GM23338 (cell line): ENCODE data around the gene P4HTM. TPM values are rescaled to one million over a fixed set of nuclear protein-coding genes. Genes with fewer than 3 reads are reported as not detected.

Experiments used
- ATAC-seq: fragments of 200-7000 bp; cut with Tn5 transposase; 3 replicates; pipeline ENCODE4 v1.9.1; 2020
- DNase-seq: peaks from one replicate; pipeline ENCODE4 v3.0.0-alpha.2; 2015; ENCODE audit warnings: low spot score
- H2AFZ ChIP-seq: fragments of 200-600 bp; sonication (generic); 2 replicates; pipeline ENCODE4 v1.8.0; 2016; ENCODE audit warnings: antibody characterized with exemption, mild to moderate bottlenecking, moderate library complexity
- H3F3A ChIP-seq: fragments of 200-600 bp; sonication (generic); replicated peaks from 2 replicates; pipeline ENCODE4 v1.8.0; 2017; ENCODE audit warnings: antibody characterized with exemption, mixed run types, low read depth
- H3K27ac ChIP-seq: fragments of 200-600 bp; sonication (generic); 2 replicates; pipeline ENCODE4 v1.6.1; 2016; ENCODE audit warnings: low read depth
- H3K27me3 ChIP-seq: fragments of 200-600 bp; sonication (generic); 2 replicates; pipeline ENCODE4 v1.8.0; 2016; ENCODE audit warnings: mild to moderate bottlenecking, mixed run types, moderate library complexity; ENCODE audit not compliant: insufficient read depth
- H3K36me3 ChIP-seq: fragments of 200-600 bp; sonication (generic); 2 replicates; pipeline ENCODE4 v1.8.0; 2016; ENCODE audit warnings: mild to moderate bottlenecking; ENCODE audit not compliant: insufficient read depth
- H3K4me1 ChIP-seq: fragments of 200-600 bp; sonication (generic); 2 replicates; pipeline ENCODE4 v1.8.0; 2016; ENCODE audit warnings: mild to moderate bottlenecking, moderate library complexity; ENCODE audit not compliant: insufficient read depth
- H3K4me2 ChIP-seq: fragments of 200-600 bp; sonication (generic); 2 replicates; pipeline ENCODE4 v1.7.1; 2017; ENCODE audit warnings: mixed run types
- H3K4me3 ChIP-seq: fragments of 200-600 bp; sonication (generic); 2 replicates; pipeline ENCODE4 v1.6.1; 2016; ENCODE audit warnings: mixed run types
- H3K79me2 ChIP-seq: fragments of 200-600 bp; sonication (generic); replicated peaks from 2 replicates; pipeline ENCODE4 v1.8.0; 2017; ENCODE audit warnings: mild to moderate bottlenecking; ENCODE audit not compliant: insufficient read depth
- H3K9me2 ChIP-seq: fragments of 200-600 bp; sonication (generic); 2 replicates; pipeline ENCODE4 v1.8.0; 2017; ENCODE audit not compliant: insufficient read depth
- H4K20me1 ChIP-seq: fragments of 200-600 bp; sonication (generic); replicated peaks from 2 replicates; pipeline ENCODE4 v1.8.0; 2017; ENCODE audit warnings: mild to moderate bottlenecking; ENCODE audit not compliant: insufficient read depth
- H3K27ac Mint-ChIP-seq: 2 replicates; pipeline ENCODE4 v1.8.0; 2020; ENCODE audit warnings: inconsistent platforms, mild to moderate bottlenecking, moderate library complexity, mixed read lengths
- H3K27me3 Mint-ChIP-seq: 3 replicates; pipeline ENCODE4 v1.8.0; 2022; ENCODE audit warnings: low read depth, mild to moderate bottlenecking, moderate library complexity, mixed read lengths, inconsistent platforms; ENCODE audit not compliant: insufficient read depth, poor library complexity
- H3K36me3 Mint-ChIP-seq: 3 replicates; pipeline ENCODE4 v1.8.0; 2021; ENCODE audit warnings: low read depth, mild to moderate bottlenecking, inconsistent platforms, moderate library complexity, mixed read lengths
- H3K4me1 Mint-ChIP-seq: 3 replicates; pipeline ENCODE4 v1.8.0; 2020; ENCODE audit warnings: mild to moderate bottlenecking, inconsistent platforms, mixed read lengths
- H3K4me3 Mint-ChIP-seq: 3 replicates; pipeline ENCODE4 v1.8.0; 2021; ENCODE audit warnings: moderate library complexity, mild to moderate bottlenecking, inconsistent platforms, mixed read lengths
- H3K9me3 Mint-ChIP-seq: 3 replicates; pipeline ENCODE4 v1.8.0; 2020; ENCODE audit warnings: moderate library complexity, mild to moderate bottlenecking, inconsistent platforms, mixed read lengths
- CTCF ChIP-seq, 2 experiments: fragments of 200-600 bp in 1 of 2; sonication (generic) in 1 of 2; conservative IDR thresholded peaks; 2 replicates each; pipeline versions ENCODE4 v1.5.1 to v1.6.1; 2016 to 2017; ENCODE audit warnings: antibody characterized with exemption in 2 of 2, low read depth in 2 of 2, mild to moderate bottlenecking in 2 of 2, moderate library complexity in 1 of 2
- EZH2 ChIP-seq: fragments of 200-600 bp; sonication (generic); IDR thresholded peaks from one replicate; pipeline ENCODE4 v1.8.0; 2017; ENCODE audit warnings: antibody characterized with exemption, mild to moderate bottlenecking, low read depth; ENCODE audit not compliant: unreplicated experiment
- REST ChIP-seq: IDR thresholded peaks from one replicate; pipeline ENCODE4 v1.6.1; 2018; ENCODE audit warnings: antibody characterized with exemption; ENCODE audit not compliant: unreplicated experiment
- STAT1 ChIP-seq: IDR thresholded peaks from one replicate; pipeline ENCODE4 v1.6.1; 2016; ENCODE audit warnings: antibody characterized with exemption; ENCODE audit not compliant: unreplicated experiment
- polyA plus RNA-seq: library from polyadenylated mRNA; unstranded; fragments of >200 nt; fragmentation: Nextera tagmentation; extraction: Ambion mirVana; gene quantifications from 2 replicates; pipeline ENCODE4 v1.2.1, GENCODE V29; 2016
- total RNA-seq: library from RNA; depleted of rRNA; stranded (reverse); fragments of >200 nt; shearing (Covaris generic); gene quantifications from 2 replicates; pipeline ENCODE4 v1.2.3, GENCODE V29; 2014
- TF ChIP-seq, protein P1 (sequence below): fragments of 250-450 bp; sonication (Bioruptor Pico); IDR thresholded peaks from 2 replicates; pipeline ENCODE4 v1.5.0; 2020; ENCODE audit warnings: mild to moderate bottlenecking, moderate library complexity

P4HTM gene
- total and polyA plus RNA-seq, 2 experiments from 2014 or later = 15.9 to 28.7 TPM

DNA sequence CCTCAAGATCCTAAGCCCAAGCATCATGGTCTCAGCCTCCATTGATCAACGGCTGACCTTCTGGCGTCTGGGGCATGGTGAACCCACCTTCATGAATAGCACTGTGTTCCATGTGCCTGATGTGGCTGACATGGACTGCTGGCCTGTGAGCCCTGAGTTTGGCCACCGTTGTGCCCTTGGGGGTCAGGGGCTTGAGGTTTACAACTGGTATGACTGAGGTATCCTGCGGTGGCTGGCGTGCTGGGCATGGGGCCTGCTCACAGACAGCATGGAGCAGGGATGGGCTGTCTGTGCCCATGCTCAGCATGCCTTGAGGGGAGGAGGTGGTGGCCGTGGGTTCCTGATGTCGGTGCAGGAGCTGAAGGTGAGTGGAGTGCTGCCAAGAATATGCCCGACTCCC lies 25.0 kb downstream of the P4HTM start:
- H3F3A ChIP-seq = peaks cover 35% of the 10 kb centered on the region
- H3K9me2 ChIP-seq = no peaks in the 10 kb centered on the region
- H3K4me1 ChIP-seq = peaks cover 16% of the 10 kb centered on the region; the same call in 1 of the 2 replicates
- H4K20me1 ChIP-seq = peaks cover 21% of the 10 kb centered on the region
- no peak overlapping the region for H3K27ac Mint-ChIP-seq
- no peak for ATAC-seq
- DNase-seq = no peak
- no peak overlapping the region for H3K4me3 ChIP-seq
- H3K27me3 Mint-ChIP-seq = peaks cover 23% of the 10 kb centered on the region
- H3K79me2 ChIP-seq = peaks cover 29% of the 10 kb centered on the region
- H3K36me3 ChIP-seq = peaks cover 19% of the 10 kb centered on the region
- H3K4me3 Mint-ChIP-seq = no peak overlapping the region; the same call in 2 of the 3 replicates
- peaks cover 15% of the 10 kb centered on the region for H3K4me1 Mint-ChIP-seq
- H3K27ac ChIP-seq = no peak overlapping the region
- H3K4me2 ChIP-seq = no peak overlapping the region
- peaks cover 54% of the 10 kb centered on the region for H3K36me3 Mint-ChIP-seq
- H2AFZ ChIP-seq = no peak overlapping the region
- no peaks in the 10 kb centered on the region for H3K27me3 ChIP-seq
- no peak for TF ChIP-seq REST
- no peak for TF ChIP-seq CTCF (conservative IDR thresholded peaks at IDR 0.05; ENCODE audit: low read depth in 2 of 2)
- TF ChIP-seq EZH2 = no peak
- no peak for TF ChIP-seq STAT1
- TF ChIP-seq, protein P1, sequence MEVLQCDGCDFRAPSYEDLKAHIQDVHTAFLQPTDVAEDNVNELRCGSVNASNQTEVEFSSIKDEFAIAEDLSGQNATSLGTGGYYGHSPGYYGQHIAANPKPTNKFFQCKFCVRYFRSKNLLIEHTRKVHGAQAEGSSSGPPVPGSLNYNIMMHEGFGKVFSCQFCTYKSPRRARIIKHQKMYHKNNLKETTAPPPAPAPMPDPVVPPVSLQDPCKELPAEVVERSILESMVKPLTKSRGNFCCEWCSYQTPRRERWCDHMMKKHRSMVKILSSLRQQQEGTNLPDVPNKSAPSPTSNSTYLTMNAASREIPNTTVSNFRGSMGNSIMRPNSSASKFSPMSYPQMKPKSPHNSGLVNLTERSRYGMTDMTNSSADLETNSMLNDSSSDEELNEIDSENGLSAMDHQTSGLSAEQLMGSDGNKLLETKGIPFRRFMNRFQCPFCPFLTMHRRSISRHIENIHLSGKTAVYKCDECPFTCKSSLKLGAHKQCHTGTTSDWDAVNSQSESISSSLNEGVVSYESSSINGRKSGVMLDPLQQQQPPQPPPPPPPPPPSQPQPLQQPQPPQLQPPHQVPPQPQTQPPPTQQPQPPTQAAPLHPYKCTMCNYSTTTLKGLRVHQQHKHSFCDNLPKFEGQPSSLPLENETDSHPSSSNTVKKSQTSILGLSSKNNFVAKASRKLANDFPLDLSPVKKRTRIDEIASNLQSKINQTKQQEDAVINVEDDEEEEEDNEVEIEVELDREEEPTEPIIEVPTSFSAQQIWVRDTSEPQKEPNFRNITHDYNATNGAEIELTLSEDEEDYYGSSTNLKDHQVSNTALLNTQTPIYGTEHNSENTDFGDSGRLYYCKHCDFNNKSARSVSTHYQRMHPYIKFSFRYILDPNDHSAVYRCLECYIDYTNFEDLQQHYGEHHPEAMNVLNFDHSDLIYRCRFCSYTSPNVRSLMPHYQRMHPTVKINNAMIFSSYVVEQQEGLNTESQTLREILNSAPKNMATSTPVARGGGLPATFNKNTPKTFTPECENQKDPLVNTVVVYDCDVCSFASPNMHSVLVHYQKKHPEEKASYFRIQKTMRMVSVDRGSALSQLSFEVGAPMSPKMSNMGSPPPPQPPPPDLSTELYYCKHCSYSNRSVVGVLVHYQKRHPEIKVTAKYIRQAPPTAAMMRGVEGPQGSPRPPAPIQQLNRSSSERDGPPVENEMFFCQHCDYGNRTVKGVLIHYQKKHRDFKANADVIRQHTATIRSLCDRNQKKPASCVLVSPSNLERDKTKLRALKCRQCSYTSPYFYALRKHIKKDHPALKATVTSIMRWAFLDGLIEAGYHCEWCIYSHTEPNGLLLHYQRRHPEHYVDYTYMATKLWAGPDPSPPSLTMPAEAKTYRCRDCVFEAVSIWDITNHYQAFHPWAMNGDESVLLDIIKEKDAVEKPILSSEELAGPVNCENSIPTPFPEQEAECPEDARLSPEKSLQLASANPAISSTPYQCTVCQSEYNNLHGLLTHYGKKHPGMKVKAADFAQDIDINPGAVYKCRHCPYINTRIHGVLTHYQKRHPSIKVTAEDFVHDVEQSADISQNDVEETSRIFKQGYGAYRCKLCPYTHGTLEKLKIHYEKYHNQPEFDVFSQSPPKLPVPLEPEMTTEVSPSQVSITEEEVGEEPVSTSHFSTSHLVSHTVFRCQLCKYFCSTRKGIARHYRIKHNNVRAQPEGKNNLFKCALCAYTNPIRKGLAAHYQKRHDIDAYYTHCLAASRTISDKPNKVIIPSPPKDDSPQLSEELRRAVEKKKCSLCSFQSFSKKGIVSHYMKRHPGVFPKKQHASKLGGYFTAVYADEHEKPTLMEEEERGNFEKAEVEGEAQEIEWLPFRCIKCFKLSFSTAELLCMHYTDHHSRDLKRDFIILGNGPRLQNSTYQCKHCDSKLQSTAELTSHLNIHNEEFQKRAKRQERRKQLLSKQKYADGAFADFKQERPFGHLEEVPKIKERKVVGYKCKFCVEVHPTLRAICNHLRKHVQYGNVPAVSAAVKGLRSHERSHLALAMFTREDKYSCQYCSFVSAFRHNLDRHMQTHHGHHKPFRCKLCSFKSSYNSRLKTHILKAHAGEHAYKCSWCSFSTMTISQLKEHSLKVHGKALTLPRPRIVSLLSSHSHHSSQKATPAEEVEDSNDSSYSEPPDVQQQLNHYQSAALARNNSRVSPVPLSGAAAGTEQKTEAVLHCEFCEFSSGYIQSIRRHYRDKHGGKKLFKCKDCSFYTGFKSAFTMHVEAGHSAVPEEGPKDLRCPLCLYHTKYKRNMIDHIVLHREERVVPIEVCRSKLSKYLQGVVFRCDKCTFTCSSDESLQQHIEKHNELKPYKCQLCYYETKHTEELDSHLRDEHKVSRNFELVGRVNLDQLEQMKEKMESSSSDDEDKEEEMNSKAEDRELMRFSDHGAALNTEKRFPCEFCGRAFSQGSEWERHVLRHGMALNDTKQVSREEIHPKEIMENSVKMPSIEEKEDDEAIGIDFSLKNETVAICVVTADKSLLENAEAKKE (CRISPR knock-in tag) = no peak
- no peaks in the 10 kb centered on the region; the same call in 2 of the 3 replicates for H3K9me3 Mint-ChIP-seq
